A549 (cell line): ENCODE data around the gene ATP8A2.

Source experiments
- BHLHE40 ChIP-seq: IDR thresholded peaks from 2 replicates; pipeline ENCODE4 v1.6.1; 2012; ENCODE audit warnings: low read depth, low read length, inconsistent platforms
- CEBPB ChIP-seq, 2 experiments: fragments of >200 bp in 1 of 2; sonication (Bioruptor Twin) in 1 of 2; formaldehyde crosslinking in 1 of 2; IDR thresholded peaks; 2 replicates each; pipeline ENCODE4 v1.6.1; 2012 to 2016
- CTCF ChIP-seq: fragments of >200 bp; sonication (Bioruptor Twin); formaldehyde crosslinking; IDR thresholded peaks from 3 replicates; pipeline ENCODE4 v1.5.1; 2016
- EP300 ChIP-seq, 2 experiments: fragments of >200 bp; sonication (Bioruptor Twin); formaldehyde crosslinking; IDR thresholded peaks; 2 replicates in 1 of 2; 3 replicates in 1 of 2; pipeline ENCODE4 v1.6.1; 2016 to 2017
- FOXS1 ChIP-seq: fragments of 250-450 bp; sonication (Bioruptor Pico); IDR thresholded peaks from 2 replicates; pipeline ENCODE4 v1.5.0; 2020; ENCODE audit warnings: mild to moderate bottlenecking, moderate library complexity
- GATA3 ChIP-seq: IDR thresholded peaks from 2 replicates; pipeline ENCODE4 v1.6.1; 2012; ENCODE audit warnings: borderline replicate concordance
- MAX ChIP-seq: IDR thresholded peaks from 2 replicates; pipeline ENCODE4 v1.6.1; 2012
- NR3C1 ChIP-seq: fragments of >200 bp; sonication (Bioruptor Twin); formaldehyde crosslinking; IDR thresholded peaks from 3 replicates; pipeline ENCODE4 v1.6.1; 2017
- POLR2A ChIP-seq: IDR thresholded peaks from 2 replicates; pipeline ENCODE4 v1.6.1; 2012; ENCODE audit warnings: mild to moderate bottlenecking, low read length
- RCOR1 ChIP-seq: fragments of 150-350 bp; IDR thresholded peaks from 2 replicates; pipeline ENCODE4 v1.6.1; 2014; ENCODE audit warnings: antibody characterized with exemption, low read length, low read depth
- REST ChIP-seq: fragments of 200-600 bp; sonication (generic); IDR thresholded peaks from 2 replicates; pipeline ENCODE4 v1.6.1; 2016; ENCODE audit warnings: antibody characterized with exemption, mild to moderate bottlenecking, moderate library complexity
- RFX5 ChIP-seq: fragments of 450-650 bp; IDR thresholded peaks from 2 replicates; pipeline ENCODE4 v1.7.1; 2014; ENCODE audit warnings: antibody characterized with exemption, mild to moderate bottlenecking, moderate library complexity
- USF2 ChIP-seq: fragments of 450-650 bp; IDR thresholded peaks from 2 replicates; pipeline ENCODE4 v1.6.1; 2014; ENCODE audit warnings: antibody characterized with exemption

GRCh38 chr13:26061256-26061655 lies 689.5 kb downstream of the ATP8A2 start:
- TF ChIP-seq USF2 (no peak), NR3C1 (no peak), BHLHE40 (no peak), CTCF (no peak), EP300 (IDR thresholded peaks at IDR 0.05) (no peak), MAX (no peak), POLR2A (no peak), RFX5 (no peak), REST (no peak), RCOR1 (no peak), CEBPB (IDR thresholded peaks at IDR 0.05) (no peak), FOXS1 (CRISPR knock-in tag) (no peak), GATA3 (no peak)
